Measurements from ENCODE around the gene GCGR. TPM values are rescaled to one million over a fixed set of nuclear protein-coding genes. Genes with fewer than 3 reads are reported as not detected.

The GCGR gene
- total RNA-seq, 4 donors from 2014 or later: 0.52 to 3.8 (median 1.3) TPM

GRCh38 chr17:81829858-81830257 lies 25.9 kb downstream of the GCGR start:
- no peak for DNase-seq (ENCODE audit: low spot score in 2 of 2)
- no peaks in the 10 kb centered on the region for H3K9me3 ChIP-seq
- WGBS: 59% methylated on average over 3 of the region's 6 CpGs
- no peak overlapping the region for H3K27ac ChIP-seq
- H3K4me1 ChIP-seq: peaks cover 49% of the 10 kb centered on the region
- TF ChIP-seq EP300 (IDR thresholded peaks at IDR 0.05) (no peak), POLR2AphosphoS5 (IDR thresholded peaks at IDR 0.05) (no peak), POLR2A (IDR thresholded peaks at IDR 0.05) (no peak)
- TF ChIP-seq, protein P1, sequence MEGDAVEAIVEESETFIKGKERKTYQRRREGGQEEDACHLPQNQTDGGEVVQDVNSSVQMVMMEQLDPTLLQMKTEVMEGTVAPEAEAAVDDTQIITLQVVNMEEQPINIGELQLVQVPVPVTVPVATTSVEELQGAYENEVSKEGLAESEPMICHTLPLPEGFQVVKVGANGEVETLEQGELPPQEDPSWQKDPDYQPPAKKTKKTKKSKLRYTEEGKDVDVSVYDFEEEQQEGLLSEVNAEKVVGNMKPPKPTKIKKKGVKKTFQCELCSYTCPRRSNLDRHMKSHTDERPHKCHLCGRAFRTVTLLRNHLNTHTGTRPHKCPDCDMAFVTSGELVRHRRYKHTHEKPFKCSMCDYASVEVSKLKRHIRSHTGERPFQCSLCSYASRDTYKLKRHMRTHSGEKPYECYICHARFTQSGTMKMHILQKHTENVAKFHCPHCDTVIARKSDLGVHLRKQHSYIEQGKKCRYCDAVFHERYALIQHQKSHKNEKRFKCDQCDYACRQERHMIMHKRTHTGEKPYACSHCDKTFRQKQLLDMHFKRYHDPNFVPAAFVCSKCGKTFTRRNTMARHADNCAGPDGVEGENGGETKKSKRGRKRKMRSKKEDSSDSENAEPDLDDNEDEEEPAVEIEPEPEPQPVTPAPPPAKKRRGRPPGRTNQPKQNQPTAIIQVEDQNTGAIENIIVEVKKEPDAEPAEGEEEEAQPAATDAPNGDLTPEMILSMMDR (IDR thresholded peaks at IDR 0.05): no peak
- no peaks in the 10 kb centered on the region for H3K36me3 ChIP-seq
- no peaks in the 10 kb centered on the region for H3K27me3 ChIP-seq
- H3K4me3 ChIP-seq: no peak overlapping the region

DNA sequence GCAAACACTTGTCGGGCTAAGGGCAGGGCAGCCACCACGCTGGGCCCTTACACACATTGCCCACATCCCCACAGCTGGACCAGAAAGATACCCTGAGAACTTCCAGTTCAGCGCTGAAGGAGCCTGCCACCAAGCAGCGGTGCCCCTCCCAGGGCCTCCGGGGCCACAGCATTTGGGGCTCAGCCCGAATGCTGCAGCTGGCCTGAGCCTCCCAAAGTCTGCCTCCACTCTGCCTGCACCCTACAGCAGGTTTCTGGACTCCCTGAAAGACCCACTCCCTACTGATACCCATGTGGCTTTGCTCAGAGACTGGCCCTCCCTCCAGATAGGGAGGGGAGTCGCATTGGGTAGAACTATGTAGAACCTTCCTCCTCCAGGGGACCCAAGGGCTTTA lies 27.6 kb downstream of the GCGR start:
- DNase-seq (ENCODE audit: low spot score in 2 of 2): no peak
- no peaks in the 10 kb centered on the region for H3K9me3 ChIP-seq
- H3K27ac ChIP-seq: peak overlapping the region; percentile 84
- peak overlapping the region; percentile 60 for H3K4me3 ChIP-seq
- H3K4me1 ChIP-seq: peaks cover 49% of the 10 kb centered on the region
- WGBS: 51% methylated on average over 5 of the region's 7 CpGs
- H3K36me3 ChIP-seq: no peaks in the 10 kb centered on the region
- H3K27me3 ChIP-seq: no peaks in the 10 kb centered on the region
- no peak for TF ChIP-seq EP300 (IDR thresholded peaks at IDR 0.05)
- no peak for TF ChIP-seq POLR2A (IDR thresholded peaks at IDR 0.05)
- TF ChIP-seq, protein P1 (IDR thresholded peaks at IDR 0.05): no peak
- no peak for TF ChIP-seq POLR2AphosphoS5 (IDR thresholded peaks at IDR 0.05)

- H3K4me1 ChIP-seq: peaks cover 49% of the 10 kb centered on the region
- H3K4me3 ChIP-seq: peak overlapping the region; percentile 60
- 11% methylated on average over 18 of the region's 18 CpGs for WGBS
Measured at GRCh38 chr17:81831957-81832607, 28.1 kb downstream of the GCGR start.

DNA sequence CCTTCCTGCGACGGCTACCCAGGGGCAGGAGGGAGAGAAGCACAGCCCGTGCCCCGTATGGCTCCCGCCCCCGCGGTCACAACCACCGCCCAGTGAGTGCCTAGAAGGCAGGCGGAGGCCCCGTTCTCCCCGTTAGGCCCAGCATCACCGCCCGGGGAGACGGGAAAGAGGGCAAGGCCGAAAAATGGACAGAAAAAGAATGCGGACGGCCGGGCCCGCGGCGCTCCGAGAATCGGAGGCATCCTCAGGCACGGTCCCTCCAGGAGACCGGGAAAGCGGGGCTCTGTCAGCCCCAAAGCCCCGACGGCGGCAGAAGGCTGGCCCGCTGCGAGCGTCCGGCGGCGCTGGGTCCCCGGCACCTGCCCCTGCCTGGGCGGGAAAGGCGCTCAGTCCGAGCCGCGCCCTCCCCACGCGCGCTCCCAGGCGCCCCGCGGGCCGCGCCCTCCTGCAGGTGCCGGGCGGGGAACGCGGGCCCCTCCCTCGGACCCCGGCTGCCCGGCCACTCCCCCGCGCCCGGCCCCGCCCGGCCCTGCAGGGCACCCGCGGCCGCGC lies 28.7 kb downstream of the GCGR start:
- Histone ChIP-seq H3K4me3 (peak overlapping the region; percentile 60), H3K9me3 (no peaks in the 10 kb centered on the region), H3K27me3 (no peaks in the 10 kb centered on the region), H3K36me3 (no peaks in the 10 kb centered on the region), H3K27ac (peak overlapping the region; percentile 84), H3K4me1 (peaks cover 49% of the 10 kb centered on the region)
- under 1% methylated on average over 15 of the region's 65 CpGs for WGBS
- no peak for DNase-seq (ENCODE audit: low spot score in 2 of 2)
- no peak for TF ChIP-seq POLR2AphosphoS5 (IDR thresholded peaks at IDR 0.05)
- TF ChIP-seq POLR2A (IDR thresholded peaks at IDR 0.05): no peak
- TF ChIP-seq EP300 (IDR thresholded peaks at IDR 0.05): no peak
- TF ChIP-seq, protein P1 (IDR thresholded peaks at IDR 0.05): no peak

More at GRCh38 chr17:81831957-81832607, 28.1 kb downstream of the GCGR start:
- H3K36me3 ChIP-seq: no peaks in the 10 kb centered on the region
- H3K27me3 ChIP-seq: no peaks in the 10 kb centered on the region
- no peak for TF ChIP-seq POLR2AphosphoS5 (IDR thresholded peaks at IDR 0.05)
- TF ChIP-seq EP300 (IDR thresholded peaks at IDR 0.05): no peak
- TF ChIP-seq, protein P1 (IDR thresholded peaks at IDR 0.05): no peak
- no peak for TF ChIP-seq POLR2A (IDR thresholded peaks at IDR 0.05)
- peak overlapping the region; percentile 84 for H3K27ac ChIP-seq
- no peaks in the 10 kb centered on the region for H3K9me3 ChIP-seq
- no peak for DNase-seq (ENCODE audit: low spot score in 2 of 2)

DNA sequence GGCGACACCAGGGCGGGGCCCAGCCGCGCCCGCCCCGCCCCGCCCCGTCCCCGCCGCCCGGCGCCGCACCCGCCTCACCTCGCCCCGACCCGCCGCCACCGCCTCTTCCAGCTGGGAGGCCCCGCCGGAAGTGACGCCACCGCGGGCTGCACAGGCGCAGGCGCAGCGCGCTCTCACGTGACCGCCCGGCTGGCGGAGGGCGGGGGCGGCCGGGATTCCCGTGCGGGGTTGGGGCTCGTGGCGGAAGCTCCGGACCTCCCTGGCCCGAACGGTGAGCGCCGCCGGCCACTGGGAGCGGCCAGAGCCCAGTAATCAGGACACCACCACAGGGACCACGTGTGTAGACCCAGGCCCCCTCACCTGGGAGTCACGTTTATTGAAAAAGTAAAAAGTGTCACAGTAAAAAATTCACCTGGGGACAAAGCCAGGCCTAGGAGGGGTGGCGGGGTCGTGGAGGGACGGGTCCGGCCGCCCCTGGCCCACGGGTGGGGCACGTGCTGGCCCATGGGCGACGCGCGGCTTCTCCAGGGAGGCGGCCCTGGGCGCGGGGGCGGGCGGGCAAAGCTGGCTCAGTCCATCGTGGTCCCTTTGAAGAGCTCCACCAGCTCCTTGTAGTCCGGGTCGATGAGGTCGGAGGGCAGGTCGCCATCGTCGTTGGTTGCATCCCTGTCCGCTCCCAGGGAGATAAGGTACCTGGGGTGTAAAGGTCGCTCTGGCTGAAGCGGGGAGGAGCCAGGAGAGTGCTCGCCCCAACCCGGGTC lies 29.4 kb downstream of the GCGR start, which contains the start of gene MCRIP1:
MCRIP1 (minus strand) TSS at position 132 of the 761 bp plus-strand sequence. CDS start 8,785 bp downstream, outside the sequence.
- Histone ChIP-seq H3K4me1 (peaks cover 47% of the 10 kb centered on the region), H3K9me3 (no peaks in the 10 kb centered on the region), H3K27ac (peak within 1 kb of the TSS; percentile 88), H3K4me3 (peak within 1 kb of the TSS; percentile 60), H3K27me3 (no peaks in the 10 kb centered on the region), H3K36me3 (no peaks in the 10 kb centered on the region)
- peak; percentile 96 to 97 for DNase-seq (ENCODE audit: low spot score in 2 of 2)
- under 1% methylated on average over 22 of the region's 76 CpGs for WGBS
- TF ChIP-seq POLR2A (IDR thresholded peaks at IDR 0.05): peak; percentile 75 to 82
- TF ChIP-seq EP300 (IDR thresholded peaks at IDR 0.05): no peak
- TF ChIP-seq, protein P1 (IDR thresholded peaks at IDR 0.05): no peak
- TF ChIP-seq POLR2AphosphoS5 (IDR thresholded peaks at IDR 0.05): peak; percentile 47 to 55 (median 51)
